Activated CD4-positive, alpha-beta T cell treated with anti-CD3 and anti-CD28 coated beads, Interleukin-2, amount 50 U/mL, for 1 hour (primary cell): ENCODE results near the gene BBS12.

Experiments used
- DNase-seq: peaks from one replicate; pipeline ENCODE4 v3.0.0-alpha.2; 2020

The BBS12 gene

DNA sequence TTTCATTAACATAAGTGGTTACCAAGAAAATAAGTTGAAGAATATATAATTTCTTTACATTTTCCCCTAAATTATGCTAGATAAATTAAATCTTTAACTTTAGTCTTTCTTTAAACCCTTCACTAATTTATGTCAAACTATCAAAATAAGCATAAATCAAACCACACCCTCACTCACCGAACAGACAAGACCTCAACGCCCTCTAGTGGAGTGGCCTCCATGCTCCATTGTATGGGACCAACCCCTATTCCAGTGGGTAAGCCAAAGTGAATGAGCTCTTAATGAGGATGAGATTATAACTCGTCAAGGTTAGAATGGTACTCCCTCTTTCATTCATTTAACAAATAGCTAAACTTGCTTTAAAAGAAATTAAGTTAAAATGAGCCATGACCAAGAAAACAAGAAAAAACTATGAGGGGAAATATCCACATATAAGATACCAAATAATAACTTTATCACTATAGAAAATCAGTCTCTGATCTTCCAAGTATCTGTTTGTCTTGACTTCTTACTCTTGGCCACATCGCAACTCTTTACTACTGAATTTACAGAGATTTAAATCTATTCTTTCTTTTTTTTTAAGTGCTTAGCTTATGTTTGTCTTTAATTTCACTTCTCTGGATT lies 15.6 kb upstream of the BBS12 start:
- DNase-seq, result peak; percentile 74

DNA sequence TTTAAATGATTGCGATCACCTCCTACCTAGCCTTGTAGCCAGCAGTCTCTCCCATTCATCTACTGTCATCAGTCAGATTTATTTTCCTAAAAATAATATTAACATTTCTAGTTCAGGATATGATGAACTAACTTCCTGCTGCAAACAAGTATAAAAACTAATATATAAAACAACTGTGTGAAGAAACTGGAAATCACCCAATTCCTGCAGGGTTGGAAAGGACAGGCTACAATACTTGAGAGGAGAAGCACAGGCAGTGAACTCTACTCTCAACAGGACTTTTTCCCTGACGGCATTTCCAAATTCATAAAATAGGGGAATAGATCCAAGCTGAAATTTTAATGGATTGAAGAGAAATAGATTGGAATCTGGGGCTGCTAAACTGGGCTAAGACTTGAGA lies 14.2 kb upstream of the BBS12 start:
- DNase-seq, result no peak

- DNase-seq, result no peak
Observed at GRCh38 chr4:122722256-122722655, 10.2 kb upstream of the BBS12 start.

- DNase-seq, result no peak
Observed at GRCh38 chr4:122728856-122729255, 3.6 kb upstream of the BBS12 start.

GRCh38 chr4:122731676-122732075 lies 828 bp upstream of the BBS12 start:
- no peak for DNase-seq

GRCh38 chr4:122733787-122734120 lies 1.2 kb downstream of the BBS12 start:
- no peak for DNase-seq

- DNase-seq, result no peak
Observed at GRCh38 chr4:122739174-122739573, 6.7 kb downstream of the BBS12 start.

DNA sequence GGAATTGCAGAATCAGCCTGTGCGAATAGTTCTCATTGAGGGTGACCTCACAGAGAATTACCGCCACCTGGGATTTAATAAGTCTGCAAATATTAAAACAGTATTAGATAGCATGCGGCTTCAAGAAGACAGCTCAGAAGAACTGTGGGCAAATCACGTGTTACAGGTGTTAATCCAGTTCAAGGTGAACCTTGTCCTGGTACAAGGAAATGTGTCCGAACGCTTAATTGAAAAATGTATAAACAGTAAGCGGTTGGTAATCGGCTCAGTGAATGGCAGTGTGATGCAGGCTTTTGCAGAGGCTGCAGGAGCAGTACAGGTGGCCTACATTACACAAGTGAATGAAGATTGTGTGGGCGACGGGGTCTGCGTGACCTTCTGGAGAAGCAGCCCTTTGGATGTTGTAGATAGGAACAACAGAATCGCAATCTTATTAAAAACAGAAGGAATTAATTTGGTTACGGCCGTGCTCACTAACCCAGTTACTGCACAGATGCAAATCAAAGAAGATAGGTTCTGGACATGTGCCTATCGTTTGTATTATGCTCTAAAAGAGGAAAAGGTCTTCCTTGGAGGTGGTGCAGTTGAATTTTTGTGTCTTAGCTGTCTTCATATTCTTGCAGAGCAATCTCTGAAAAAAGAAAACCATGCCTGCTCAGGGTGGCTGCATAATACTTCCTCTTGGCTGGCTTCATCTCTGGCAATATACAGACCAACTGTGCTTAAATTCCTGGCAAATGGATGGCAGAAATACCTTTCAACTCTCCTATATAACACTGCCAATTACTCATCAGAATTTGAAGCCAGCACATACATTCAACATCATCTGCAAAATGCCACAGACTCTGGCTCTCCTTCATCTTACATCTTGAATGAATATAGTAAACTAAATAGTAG lies 10.7 kb downstream of the BBS12 start:
- no peak for DNase-seq

GRCh38 chr4:122744229-122744628 lies 11.7 kb downstream of the BBS12 start:
- no peak for DNase-seq

DNA sequence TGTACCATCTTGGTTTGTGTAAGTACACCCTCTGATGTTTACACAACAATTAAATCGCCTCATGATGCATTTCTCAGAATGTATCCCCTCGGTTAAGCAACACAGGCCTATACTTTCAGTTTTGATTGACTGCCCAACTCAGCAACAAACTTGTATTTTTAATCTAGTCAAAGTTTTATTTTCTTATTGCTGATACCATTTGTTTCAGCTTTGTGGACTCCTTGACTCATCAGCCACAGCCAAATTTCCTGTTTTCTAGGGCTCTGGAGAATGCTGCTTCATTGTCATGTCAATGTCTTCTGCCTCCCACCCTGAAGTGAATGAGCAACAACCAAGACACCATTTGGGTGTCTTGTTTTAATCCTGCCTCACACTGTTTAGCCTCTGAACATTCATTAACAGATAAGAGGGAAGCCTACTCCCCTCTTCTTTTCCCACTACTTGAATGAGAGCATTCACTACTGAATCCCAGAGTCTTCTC lies 14.0 kb downstream of the BBS12 start:
- no peak for DNase-seq

GRCh38 chr4:122747068-122747467 lies 14.6 kb downstream of the BBS12 start:
- DNase-seq, result no peak

DNA sequence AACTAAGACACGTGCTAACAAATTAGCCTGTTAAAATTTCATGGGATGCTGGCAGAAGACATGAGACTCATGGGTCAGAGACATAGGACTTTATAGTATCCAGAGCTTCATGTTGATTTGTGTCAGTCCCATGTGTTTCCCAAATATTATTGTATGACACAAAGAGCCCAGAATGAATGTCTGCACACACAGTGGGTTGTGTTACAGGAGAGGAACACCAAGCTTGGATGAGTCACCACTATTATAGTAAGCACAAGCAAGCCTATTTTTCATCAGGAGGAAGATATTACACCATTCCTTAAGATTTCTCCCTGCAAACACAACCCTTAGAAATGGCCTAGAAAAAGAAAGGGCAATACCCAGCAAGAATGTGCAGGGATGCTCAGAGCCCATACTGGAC lies 15.4 kb downstream of the BBS12 start:
- no peak for DNase-seq

DNA sequence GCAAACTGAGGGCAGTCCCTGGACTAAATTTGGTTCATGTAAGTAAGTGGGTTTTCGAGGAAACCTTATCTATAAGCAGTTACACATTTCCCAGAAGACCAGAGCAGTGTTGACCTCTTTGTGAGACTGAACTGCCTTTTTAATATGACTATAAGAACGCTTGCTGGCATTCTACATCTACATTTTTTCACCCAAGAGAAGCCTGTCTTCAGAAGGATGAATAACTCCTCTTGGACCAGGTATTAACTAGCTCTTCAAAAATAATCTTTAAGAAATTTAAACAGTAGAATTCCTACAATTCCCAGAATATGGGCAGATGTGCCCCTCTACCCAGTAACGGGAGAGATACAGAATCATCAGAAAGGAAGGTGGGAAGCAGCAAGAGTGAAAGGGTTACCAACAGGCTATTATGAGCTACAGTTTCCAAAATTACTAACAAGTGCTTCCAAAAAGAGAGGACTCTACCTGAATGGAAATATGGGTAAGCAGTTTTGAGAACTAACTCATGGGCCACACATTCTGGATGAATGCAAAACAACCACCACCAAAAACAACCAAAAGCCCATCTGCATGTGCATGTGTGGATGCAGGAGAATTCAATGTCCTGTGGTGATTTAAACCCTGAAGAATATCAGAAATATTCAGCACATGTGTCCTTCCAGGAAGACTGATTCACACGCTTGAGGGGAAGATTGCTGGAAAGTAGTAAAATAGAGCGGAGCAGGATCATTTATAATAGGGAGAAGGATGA lies 17.4 kb downstream of the BBS12 start:
- DNase-seq, result no peak

- no peak for DNase-seq
Observed at GRCh38 chr4:122755675-122756074, 23.2 kb downstream of the BBS12 start.

DNA sequence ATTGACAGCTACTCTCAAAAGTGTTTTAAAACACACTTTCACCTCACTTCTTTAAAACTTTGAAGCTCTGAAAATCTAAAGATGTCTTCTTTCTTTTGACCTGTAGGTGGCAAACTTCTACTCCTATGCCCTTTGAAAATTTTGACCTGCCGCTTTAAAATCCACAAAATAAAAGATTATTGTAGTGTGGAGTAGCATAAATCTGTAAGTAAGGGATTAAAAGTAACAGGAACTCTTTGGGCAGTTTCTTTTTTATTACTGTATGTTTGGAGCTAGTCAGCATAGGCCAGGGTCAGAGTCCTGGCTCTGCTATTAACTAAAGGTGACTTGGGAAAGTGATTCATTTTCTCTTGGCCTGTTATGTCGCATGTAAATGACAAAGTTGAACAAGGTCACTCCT lies 25.5 kb downstream of the BBS12 start:
- DNase-seq, result no peak

- no peak for DNase-seq
Observed at GRCh38 chr4:122759639-122760310, 27.3 kb downstream of the BBS12 start.

DNA sequence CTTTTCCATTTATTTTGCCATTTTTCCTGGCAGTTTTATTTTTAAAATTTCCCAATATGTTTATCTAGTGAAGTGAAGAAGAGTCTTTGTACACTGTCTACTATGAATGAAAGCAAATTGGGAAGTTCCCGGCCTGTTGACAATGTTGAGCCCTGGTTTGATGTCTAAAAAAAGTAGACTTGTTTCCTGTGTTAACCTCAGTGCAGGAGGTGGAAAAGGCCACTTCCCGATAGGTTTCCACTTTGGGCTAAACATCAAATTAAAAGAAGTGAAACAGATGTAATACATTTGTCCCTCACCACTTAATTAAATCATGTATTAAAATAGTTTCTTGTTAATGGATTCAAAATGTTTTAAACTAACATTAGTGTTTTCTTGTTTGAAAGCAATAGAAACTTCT lies 30.0 kb downstream of the BBS12 start:
- DNase-seq, result no peak

GRCh38 chr4:122762966-122763716 lies 30.6 kb downstream of the BBS12 start:
- no peak for DNase-seq

- DNase-seq, result no peak
Observed at GRCh38 chr4:122764071-122764820, 31.7 kb downstream of the BBS12 start.

GRCh38 chr4:122764821-122765215 lies 32.3 kb downstream of the BBS12 start:
- DNase-seq, result no peak

DNA sequence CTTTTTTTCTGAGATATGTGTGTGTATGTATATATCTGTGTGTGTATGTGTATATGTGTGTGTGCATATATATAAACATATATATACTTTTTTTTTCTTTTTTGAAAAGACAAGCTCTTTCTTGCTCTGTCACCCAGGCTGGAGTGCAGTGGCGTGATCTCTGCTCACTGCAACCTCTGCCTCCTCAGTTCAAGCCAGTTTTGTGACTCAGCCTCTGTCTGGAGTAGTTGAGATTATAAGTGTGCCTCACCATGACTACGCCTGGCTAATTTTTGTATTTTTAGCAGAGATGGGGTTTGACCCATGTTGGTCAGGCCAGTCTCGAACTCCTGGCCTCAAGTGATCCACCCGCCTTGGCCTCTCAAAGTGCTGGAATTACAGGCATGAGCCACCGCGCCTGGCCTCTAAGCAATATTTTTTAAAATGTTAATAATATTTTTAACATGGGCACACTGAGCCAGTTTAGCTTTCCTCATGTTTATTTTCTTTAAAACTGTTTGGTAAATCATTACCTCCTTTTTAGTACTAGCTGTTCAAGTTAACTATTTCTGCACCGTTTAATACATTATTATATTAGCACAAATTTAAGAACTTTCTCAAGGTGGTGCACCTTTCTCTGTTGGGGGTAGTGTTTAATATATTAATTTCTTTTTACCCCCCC lies 33.3 kb downstream of the BBS12 start:
- no peak for DNase-seq
